K562 (cell line): ENCODE data around the gene QPRT. TPM values are rescaled to one million over a fixed set of nuclear protein-coding genes. Genes with fewer than 3 reads are reported as not detected.

Experiments
- CTCF ChIP-seq, 3 experiments: IDR thresholded peaks in 2 of 3; conservative IDR thresholded peaks in 1 of 3; 2 replicates each; pipeline ENCODE4 v1.5.1; 2011 to 2012; ENCODE audit warnings: low read length in 3 of 3, mild to moderate bottlenecking in 3 of 3, control low read depth in 2 of 3, improper control_type of control experiment in 1 of 3, inconsistent platforms in 1 of 3, low read depth in 1 of 3, mixed read lengths in 1 of 3, moderate library complexity in 1 of 3; ENCODE audit not compliant: insufficient read depth in 2 of 3
- CXXC5 ChIP-seq: fragments of 250-450 bp; sonication (Bioruptor Pico); IDR thresholded peaks from 2 replicates; pipeline ENCODE4 v1.8.0; 2022; ENCODE audit warnings: inconsistent platforms, mild to moderate bottlenecking, moderate library complexity
- EGR1 ChIP-seq: fragments of 450-650 bp; conservative IDR thresholded peaks from 2 replicates; pipeline ENCODE4 v1.6.1; 2017; ENCODE audit warnings: mild to moderate bottlenecking
- KLF1 ChIP-seq: fragments of 450-650 bp; IDR thresholded peaks from 2 replicates; pipeline ENCODE4 v1.6.1; 2016; ENCODE audit warnings: missing genetic modification characterization, missing compliant biosample characterization
- L3MBTL2 ChIP-seq: fragments of 450-650 bp; IDR thresholded peaks from 2 replicates; pipeline ENCODE4 v1.6.1; 2016; ENCODE audit warnings: mild to moderate bottlenecking, moderate library complexity
- RREB1 ChIP-seq: fragments of 250-450 bp; sonication (Bioruptor Pico); IDR thresholded peaks from 2 replicates; pipeline ENCODE4 v1.4.0; 2020
- polyA plus RNA-seq, 8 experiments: library from polyadenylated mRNA; depleted of rRNA in 4 of 8; stranded (reverse) in 5 of 8; unstranded in 3 of 8; fragments of >200 nt; fragmentation: Nextera tagmentation in 2 of 8; fragmentation: Illumina TruSeq in 1 of 8; extraction: Ambion mirVana in 2 of 8; extraction: Trizol in 1 of 8; gene quantifications; 2 replicates each; pipeline versions ENCODE4 v1.2.1 to v1.2.3, GENCODE V29; 2011 to 2014; ENCODE audit warnings: inconsistent platforms in 1 of 8, missing spikeins in 1 of 8
- total RNA-seq, 7 experiments: library from RNA; depleted of rRNA in 6 of 7; stranded (reverse); fragments of >200 nt in 6 of 7; fragmentation: Illumina TruSeq in 2 of 7; extraction: Trizol in 2 of 7; gene quantifications; 2 replicates each; pipeline versions ENCODE4 v1.2.1 to v1.2.3, GENCODE V29; 2011 to 2021; ENCODE audit warnings: low replicate concordance in 1 of 7
- TF ChIP-seq, protein P1 (sequence below): conservative IDR thresholded peaks from 2 replicates; pipeline ENCODE4 v1.6.1; 2011; ENCODE audit warnings: low read depth, mild to moderate bottlenecking, low read length; ENCODE audit not compliant: control insufficient read depth
- TF ChIP-seq, protein P2 (sequence below), 2 experiments: fragments of 150-350 bp in 1 of 2; IDR thresholded peaks; 2 replicates each; pipeline ENCODE4 v1.6.1; 2012 to 2016; ENCODE audit warnings: low read depth in 2 of 2, low read length in 2 of 2, mild to moderate bottlenecking in 1 of 2, moderate library complexity in 1 of 2
- TF ChIP-seq, protein P3 (sequence below): fragments of 250-450 bp; sonication (Bioruptor Pico); IDR thresholded peaks from 2 replicates; pipeline ENCODE4 v1.4.0; 2020; ENCODE audit warnings: mild to moderate bottlenecking

Gene QPRT
- total and polyA plus RNA-seq, 9 of the 15 experiments (the other 6 are each of a cell fraction or from before 2014, with no cell fraction given), result 7.7 to 112 (median 64.1) TPM

- peak in 2 of 3 experiments; percentile 31 to 40; a peak in 3 of 6 replicates for TF ChIP-seq CTCF (IDR thresholded peaks at IDR 0.05 in 2 of 3, conservative IDR thresholded peaks at IDR 0.05 in 1 of 3; ENCODE audit: insufficient read depth in 2 of 3, low read depth in 1 of 3, low read length in 3 of 3)
- peak; percentile 86 for TF ChIP-seq L3MBTL2
- TF ChIP-seq EGR1, result peak; percentile 63
- TF ChIP-seq, protein P1, sequence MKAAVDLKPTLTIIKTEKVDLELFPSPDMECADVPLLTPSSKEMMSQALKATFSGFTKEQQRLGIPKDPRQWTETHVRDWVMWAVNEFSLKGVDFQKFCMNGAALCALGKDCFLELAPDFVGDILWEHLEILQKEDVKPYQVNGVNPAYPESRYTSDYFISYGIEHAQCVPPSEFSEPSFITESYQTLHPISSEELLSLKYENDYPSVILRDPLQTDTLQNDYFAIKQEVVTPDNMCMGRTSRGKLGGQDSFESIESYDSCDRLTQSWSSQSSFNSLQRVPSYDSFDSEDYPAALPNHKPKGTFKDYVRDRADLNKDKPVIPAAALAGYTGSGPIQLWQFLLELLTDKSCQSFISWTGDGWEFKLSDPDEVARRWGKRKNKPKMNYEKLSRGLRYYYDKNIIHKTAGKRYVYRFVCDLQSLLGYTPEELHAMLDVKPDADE, result peak; percentile 29; the same call in 1 of the 2 replicates
- peak; percentile 97 for TF ChIP-seq RREB1 (CRISPR knock-in tag)
- TF ChIP-seq CXXC5 (CRISPR knock-in tag), result 0 out of 2 replicates have a peak, but pooled peaks have one; percentile 26
- TF ChIP-seq, protein P2, sequence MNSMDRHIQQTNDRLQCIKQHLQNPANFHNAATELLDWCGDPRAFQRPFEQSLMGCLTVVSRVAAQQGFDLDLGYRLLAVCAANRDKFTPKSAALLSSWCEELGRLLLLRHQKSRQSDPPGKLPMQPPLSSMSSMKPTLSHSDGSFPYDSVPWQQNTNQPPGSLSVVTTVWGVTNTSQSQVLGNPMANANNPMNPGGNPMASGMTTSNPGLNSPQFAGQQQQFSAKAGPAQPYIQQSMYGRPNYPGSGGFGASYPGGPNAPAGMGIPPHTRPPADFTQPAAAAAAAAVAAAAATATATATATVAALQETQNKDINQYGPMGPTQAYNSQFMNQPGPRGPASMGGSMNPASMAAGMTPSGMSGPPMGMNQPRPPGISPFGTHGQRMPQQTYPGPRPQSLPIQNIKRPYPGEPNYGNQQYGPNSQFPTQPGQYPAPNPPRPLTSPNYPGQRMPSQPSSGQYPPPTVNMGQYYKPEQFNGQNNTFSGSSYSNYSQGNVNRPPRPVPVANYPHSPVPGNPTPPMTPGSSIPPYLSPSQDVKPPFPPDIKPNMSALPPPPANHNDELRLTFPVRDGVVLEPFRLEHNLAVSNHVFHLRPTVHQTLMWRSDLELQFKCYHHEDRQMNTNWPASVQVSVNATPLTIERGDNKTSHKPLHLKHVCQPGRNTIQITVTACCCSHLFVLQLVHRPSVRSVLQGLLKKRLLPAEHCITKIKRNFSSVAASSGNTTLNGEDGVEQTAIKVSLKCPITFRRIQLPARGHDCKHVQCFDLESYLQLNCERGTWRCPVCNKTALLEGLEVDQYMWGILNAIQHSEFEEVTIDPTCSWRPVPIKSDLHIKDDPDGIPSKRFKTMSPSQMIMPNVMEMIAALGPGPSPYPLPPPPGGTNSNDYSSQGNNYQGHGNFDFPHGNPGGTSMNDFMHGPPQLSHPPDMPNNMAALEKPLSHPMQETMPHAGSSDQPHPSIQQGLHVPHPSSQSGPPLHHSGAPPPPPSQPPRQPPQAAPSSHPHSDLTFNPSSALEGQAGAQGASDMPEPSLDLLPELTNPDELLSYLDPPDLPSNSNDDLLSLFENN (IDR thresholded peaks at IDR 0.05; ENCODE audit: low read depth in 2 of 2, low read length in 2 of 2), result no peak
- TF ChIP-seq, protein P3, sequence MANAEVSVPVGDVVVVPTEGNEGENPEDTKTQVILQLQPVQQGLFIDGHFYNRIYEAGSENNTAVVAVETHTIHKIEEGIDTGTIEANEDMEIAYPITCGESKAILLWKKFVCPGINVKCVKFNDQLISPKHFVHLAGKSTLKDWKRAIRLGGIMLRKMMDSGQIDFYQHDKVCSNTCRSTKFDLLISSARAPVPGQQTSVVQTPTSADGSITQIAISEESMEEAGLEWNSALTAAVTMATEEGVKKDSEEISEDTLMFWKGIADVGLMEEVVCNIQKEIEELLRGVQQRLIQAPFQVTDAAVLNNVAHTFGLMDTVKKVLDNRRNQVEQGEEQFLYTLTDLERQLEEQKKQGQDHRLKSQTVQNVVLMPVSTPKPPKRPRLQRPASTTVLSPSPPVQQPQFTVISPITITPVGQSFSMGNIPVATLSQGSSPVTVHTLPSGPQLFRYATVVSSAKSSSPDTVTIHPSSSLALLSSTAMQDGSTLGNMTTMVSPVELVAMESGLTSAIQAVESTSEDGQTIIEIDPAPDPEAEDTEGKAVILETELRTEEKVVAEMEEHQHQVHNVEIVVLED, result no peak
- no peak for TF ChIP-seq KLF1 (tag)
Observed at GRCh38 chr16:29664091-29664921, 14.7 kb upstream of the QPRT start (continued).
